Natural killer cell (primary cell): ENCODE measurements around the gene DISC1. TPM values are rescaled to one million over a fixed set of nuclear protein-coding genes. Genes with fewer than 3 reads are reported as not detected.

Experiments used
- ATAC-seq, 3 donors: fragments of 150-1000 bp in 2 of 3; fragments of 200-7000 bp in 1 of 3; cut with Tn5 transposase; 1 replicate in 1 of 3; 2 replicates in 2 of 3; pipeline ENCODE4 v1.10.0; 2021; ENCODE audit warnings: mild to moderate bottlenecking in 2 of 3, moderate library complexity in 2 of 3
- DNase-seq, 2 donors: peaks; one replicate each; pipeline versions ENCODE4 v3.0.0 to v3.0.0-alpha.2; 2013 to 2021; ENCODE audit warnings: mixed read lengths in 1 of 2
- H3K27ac ChIP-seq: one replicate; pipeline ENCODE4 v1.5.1; 2013; ENCODE audit warnings: mild to moderate bottlenecking, low read length
- H3K27me3 ChIP-seq: one replicate; pipeline ENCODE4 v1.6.1; 2013; ENCODE audit warnings: low read length; ENCODE audit not compliant: control insufficient read depth, insufficient read depth
- H3K36me3 ChIP-seq: one replicate; pipeline ENCODE4 v1.6.1; 2013; ENCODE audit warnings: low read length; ENCODE audit not compliant: control insufficient read depth, insufficient read depth
- H3K4me1 ChIP-seq: one replicate; pipeline ENCODE4 v1.6.1; 2013; ENCODE audit warnings: low read length; ENCODE audit not compliant: control insufficient read depth, insufficient read depth
- H3K4me3 ChIP-seq: one replicate; pipeline ENCODE4 v1.5.1; 2013; ENCODE audit warnings: low read length
- H3K9me3 ChIP-seq: one replicate; pipeline ENCODE4 v1.6.1; 2013; ENCODE audit warnings: low read length; ENCODE audit not compliant: control insufficient read depth, insufficient read depth
- H3K27ac Mint-ChIP-seq, 2 donors: one replicate each; pipeline ENCODE4 v1.8.0; 2022; ENCODE audit warnings: mild to moderate bottlenecking in 2 of 2, mixed read lengths in 2 of 2, moderate library complexity in 1 of 2
- H3K27me3 Mint-ChIP-seq, 2 donors: one replicate each; pipeline ENCODE4 v1.8.0; 2022; ENCODE audit warnings: low read depth in 2 of 2, mixed read lengths in 2 of 2
- H3K36me3 Mint-ChIP-seq: one replicate; pipeline ENCODE4 v1.8.0; 2022; ENCODE audit warnings: mixed read lengths
- H3K4me1 Mint-ChIP-seq, 2 donors: one replicate each; pipeline ENCODE4 v1.8.0; 2022; ENCODE audit warnings: mixed read lengths in 2 of 2
- H3K4me3 Mint-ChIP-seq: one replicate; pipeline ENCODE4 v1.8.0; 2022; ENCODE audit warnings: mild to moderate bottlenecking, moderate library complexity, mixed read lengths
- H3K9me3 Mint-ChIP-seq, 2 donors: one replicate each; pipeline ENCODE4 v1.8.0; 2022; ENCODE audit warnings: mixed read lengths in 2 of 2
- CTCF ChIP-seq: fragments of 200-600 bp; IDR thresholded peaks from one replicate; pipeline ENCODE4 v1.8.0; 2022; ENCODE audit warnings: antibody characterized with exemption
- WGBS: methylation state at CpG from one replicate; pipeline ENCODE4 v1.1.7; 2013; ENCODE audit warnings: missing lambda C conversion rate; ENCODE audit not compliant: insufficient coverage; 5-methylcytosine and 5-hydroxymethylcytosine counted together
- intact Hi-C: fragments of 100-400 bp; cut with micrococcal nuclease; formaldehyde crosslinking; loops from one replicate; pipeline ENCODE4 v1.14.2; 2022
- total RNA-seq, 4 donors: library from RNA; stranded (reverse); fragments of 120-200 nt in 1 of 4; gene quantifications; one replicate each; pipeline versions ENCODE4 v1.2.3 to v1.2.4, GENCODE V29; 2013 to 2022

The DISC1 gene
- total RNA-seq, 3 donors from 2014 or later (not counting 1 experiment from before 2014, with no cell fraction given), result 5.9 to 10.7 (median 9.7) TPM

- DNase-seq (no peak), ATAC-seq (no peak)
- Mint-ChIP-seq H3K4me1 (no peaks in the 10 kb centered on the region), H3K27me3 (peaks cover 20 to 57% of the 10 kb centered on the region in 2 donors), H3K27ac (no peak overlapping the region), H3K9me3 (peaks cover 0 to 2% of the 10 kb centered on the region in 2 donors), H3K36me3 (no peaks in the 10 kb centered on the region), H3K4me3 (no peak overlapping the region)
- H3K4me1 ChIP-seq, result no peaks in the 10 kb centered on the region
- H3K9me3 ChIP-seq, result no peaks in the 10 kb centered on the region
- H3K4me3 ChIP-seq, result no peak overlapping the region
- no CpG with 5 or more reads among the region's 1 CpG for WGBS
- H3K27me3 ChIP-seq, result peaks cover 7% of the 10 kb centered on the region
- no peaks in the 10 kb centered on the region for H3K36me3 ChIP-seq
- TF ChIP-seq CTCF, result no peak
- H3K27ac ChIP-seq, result no peak overlapping the region
- intact Hi-C loops, result no loop called here
These were observed 447.7 kb downstream of the DISC1 start for GRCh38 chr1:232074265-232074664.

DNA sequence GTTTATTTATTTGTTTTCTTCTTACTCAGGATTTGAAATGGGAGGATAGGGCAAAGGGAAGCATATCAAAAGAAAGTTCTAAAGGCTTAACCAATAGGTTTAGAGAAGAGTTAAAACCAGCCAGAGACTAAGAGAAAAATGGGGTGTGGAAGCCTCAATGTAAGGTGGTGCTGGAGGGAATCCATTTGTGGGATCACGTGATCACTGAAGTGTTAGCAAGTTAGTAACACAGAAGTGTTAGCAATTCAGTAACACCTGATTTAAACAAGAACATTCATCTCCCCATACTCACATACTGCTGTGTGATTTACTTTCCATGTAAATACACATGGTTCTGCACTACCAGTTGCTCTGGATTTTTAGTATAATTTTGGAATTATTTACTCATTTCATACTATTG is 451.2 kb downstream of the DISC1 start:
- Mint-ChIP-seq H3K27ac (no peak overlapping the region), H3K4me1 (no peaks in the 10 kb centered on the region), H3K36me3 (no peaks in the 10 kb centered on the region), H3K27me3 (peaks cover 21 to 50% of the 10 kb centered on the region in 2 donors), H3K4me3 (no peak overlapping the region), H3K9me3 (peaks cover 0 to 4% of the 10 kb centered on the region in 2 donors)
- Histone ChIP-seq H3K4me3 (no peak overlapping the region), H3K27ac (no peak overlapping the region), H3K9me3 (no peaks in the 10 kb centered on the region), H3K27me3 (peaks cover 7% of the 10 kb centered on the region), H3K36me3 (no peaks in the 10 kb centered on the region), H3K4me1 (no peaks in the 10 kb centered on the region)
- no CpG with 5 or more reads among the region's 1 CpG for WGBS
- ATAC-seq, result no peak
- no peak for DNase-seq
- intact Hi-C loops, result no loop called here
- TF ChIP-seq CTCF, result no peak

DNA sequence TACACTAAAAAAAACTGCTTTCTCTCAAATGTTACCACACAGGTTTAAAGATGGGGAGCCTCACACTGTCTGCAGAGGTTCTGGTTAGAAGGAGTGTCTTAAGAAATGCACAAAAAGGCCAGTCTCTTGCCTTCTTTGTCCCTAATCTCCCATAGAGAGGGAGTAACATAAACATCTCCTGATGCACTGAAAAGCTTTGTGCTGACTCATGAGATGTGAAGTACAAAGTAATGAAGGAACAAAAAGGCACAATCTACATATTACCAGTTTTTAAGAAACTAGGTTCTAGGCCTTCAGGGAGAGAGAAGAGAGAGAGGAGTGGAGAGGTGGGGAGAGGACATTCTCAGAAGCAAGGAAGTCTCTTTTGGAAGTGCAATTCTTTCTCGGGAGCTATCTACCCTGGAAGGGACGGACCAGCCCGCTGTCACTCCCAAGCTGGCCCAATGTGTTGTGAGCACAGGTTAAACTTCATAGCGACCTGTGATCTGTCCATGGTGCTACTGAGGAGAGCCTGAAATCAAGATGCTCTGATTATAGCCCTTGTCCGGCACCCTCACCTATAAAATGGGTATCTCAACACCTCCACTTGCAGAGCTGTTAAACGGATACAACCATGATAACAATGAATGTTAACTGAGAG is 458.1 kb downstream of the DISC1 start:
- Mint-ChIP-seq H3K36me3 (no peaks in the 10 kb centered on the region), H3K27ac (no peak overlapping the region), H3K4me1 (no peaks in the 10 kb centered on the region), H3K4me3 (no peak overlapping the region), H3K9me3 (peaks cover 0 to under 1% of the 10 kb centered on the region in 2 donors), H3K27me3 (peaks cover under 1 to 2% of the 10 kb centered on the region in 2 donors)
- no peak overlapping the region for H3K27ac ChIP-seq
- no peaks in the 10 kb centered on the region for H3K9me3 ChIP-seq
- no peak for TF ChIP-seq CTCF
- DNase-seq (no peak), ATAC-seq (no peak)
- no peaks in the 10 kb centered on the region for H3K36me3 ChIP-seq
- no peaks in the 10 kb centered on the region for H3K27me3 ChIP-seq
- no peaks in the 10 kb centered on the region for H3K4me1 ChIP-seq
- intact Hi-C loops, result no loop called here
- WGBS, result 63% methylated on average over 6 of the region's 6 CpGs
- H3K4me3 ChIP-seq, result no peak overlapping the region

DNA sequence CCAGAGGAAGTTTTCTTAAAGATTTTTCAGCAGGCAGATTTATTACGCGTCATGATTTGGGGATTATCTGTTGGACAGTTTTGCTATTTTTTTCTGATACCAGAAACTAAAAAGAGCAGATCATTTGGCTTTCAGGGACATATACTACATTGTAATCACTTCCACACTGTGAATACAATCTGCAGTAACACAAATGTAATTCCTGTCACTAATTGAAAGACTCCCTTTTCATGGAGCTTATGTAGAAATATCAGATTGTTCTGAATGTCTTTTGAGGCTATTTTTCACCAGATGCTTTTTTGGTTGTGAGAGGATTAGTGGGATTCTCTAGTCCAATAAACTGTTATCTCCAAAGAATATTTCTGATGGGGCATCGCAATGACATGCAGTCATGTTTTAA is 464.2 kb downstream of the DISC1 start:
- no peak for TF ChIP-seq CTCF
- ATAC-seq (no peak), DNase-seq (no peak)
- H3K27ac Mint-ChIP-seq, result no peak overlapping the region
- H3K36me3 ChIP-seq, result no peaks in the 10 kb centered on the region
- H3K9me3 ChIP-seq, result no peaks in the 10 kb centered on the region
- no peak overlapping the region for H3K4me3 ChIP-seq
- intact Hi-C loops, result no loop called here
- no peaks in the 10 kb centered on the region for H3K36me3 Mint-ChIP-seq
- H3K4me1 ChIP-seq, result no peaks in the 10 kb centered on the region
- no peaks in the 10 kb centered on the region for H3K27me3 ChIP-seq
- no peaks in the 10 kb centered on the region for H3K9me3 Mint-ChIP-seq
- H3K27me3 Mint-ChIP-seq, result peaks cover 3 to 5% of the 10 kb centered on the region in 2 donors
- no peaks in the 10 kb centered on the region for H3K4me1 Mint-ChIP-seq
- 100% methylated on average over 3 of the region's 3 CpGs for whole genome bisulfite sequencing
- H3K27ac ChIP-seq, result no peak overlapping the region
- no peak overlapping the region for H3K4me3 Mint-ChIP-seq
